B cell (primary cell): Measurements from ENCODE around the gene DYNC1I1. TPM values are rescaled to one million over a fixed set of nuclear protein-coding genes. Genes with fewer than 3 reads are reported as not detected.

ENCODE experiments used
- ATAC-seq: fragments of 200-7000 bp; cut with Tn5 transposase; one replicate; pipeline ENCODE4 v1.10.0; 2021; ENCODE audit warnings: low read depth, mild to moderate bottlenecking, moderate number of reproducible peaks, moderate library complexity
- CTCF ChIA-PET: fragments of 350-600 bp; sonication (Branson Sonifier 250); formaldehyde crosslinking; loops from one replicate; lab custom pipeline; 2021; ENCODE audit warnings: antibody characterized with exemption, inconsistent platforms; lab: Charles Lee
- POLR2A ChIA-PET: fragments of 350-600 bp; sonication (Branson Sonifier 250); formaldehyde crosslinking; loops from one replicate; lab custom pipeline; 2021; ENCODE audit warnings: antibody characterized with exemption; lab: Charles Lee
- DNase-seq: peaks from one replicate; pipeline ENCODE4 v3.0.0; 2013
- H2AFZ ChIP-seq: 2 replicates; pipeline ENCODE4 v1.6.1; 2012; ENCODE audit warnings: mild to moderate bottlenecking, low read depth, low read length; ENCODE audit not compliant: insufficient read depth, poor library complexity, severe bottlenecking
- H3K27ac ChIP-seq, 2 donors: 1 replicate in 1 of 2; 2 replicates in 1 of 2; pipeline ENCODE4 v1.5.1; 2012 to 2013; ENCODE audit warnings: low read length in 2 of 2, mild to moderate bottlenecking in 2 of 2, moderate library complexity in 1 of 2
- H3K27me3 ChIP-seq, 4 experiments: fragments of 200-600 bp in 1 of 4; sonication (generic) in 1 of 4; replicated peaks in 1 of 4; 1 replicate in 2 of 4; 2 replicates in 2 of 4; pipeline versions ENCODE4 v1.6.1 to v1.7.0; 2013 to 2016; ENCODE audit warnings: low read length in 3 of 4, mild to moderate bottlenecking in 2 of 4, mixed read lengths in 1 of 4, moderate library complexity in 1 of 4; ENCODE audit not compliant: insufficient read depth in 4 of 4, control insufficient read depth in 3 of 4; ENCODE audit errors: control extremely low read depth in 1 of 4
- H3K36me3 ChIP-seq, 2 experiments: replicated peaks in 1 of 2; 1 replicate in 1 of 2; 2 replicates in 1 of 2; pipeline versions ENCODE4 v1.6.1 to v1.7.1; 2013; ENCODE audit warnings: low read length in 1 of 2; ENCODE audit not compliant: insufficient read depth in 2 of 2, control insufficient read depth in 1 of 2; ENCODE audit errors: control extremely low read depth in 1 of 2, extremely low read depth in 1 of 2
- H3K4me1 ChIP-seq, 2 donors: fragments of 200-600 bp in 1 of 2; sonication (generic) in 1 of 2; 1 replicate in 1 of 2; 2 replicates in 1 of 2; pipeline versions ENCODE4 v1.5.1 to v1.6.1; 2013 to 2017; ENCODE audit warnings: low read length in 2 of 2; ENCODE audit not compliant: control insufficient read depth in 2 of 2, insufficient read depth in 2 of 2
- H3K4me2 ChIP-seq: replicated peaks from 2 replicates; pipeline ENCODE3; 2012; ENCODE audit warnings: mild to moderate bottlenecking, low read depth, low read length; ENCODE audit not compliant: poor library complexity, severe bottlenecking
- H3K4me3 ChIP-seq, 5 experiments: fragments of 200-600 bp in 1 of 5; sonication (generic) in 1 of 5; 1 replicate in 3 of 5; 2 replicates in 2 of 5; pipeline versions ENCODE4 v1.5.1 to v1.7.0; 2011 to 2016; ENCODE audit warnings: low read length in 4 of 5, mild to moderate bottlenecking in 4 of 5, low read depth in 2 of 5, control low read depth in 1 of 5, moderate library complexity in 1 of 5; ENCODE audit not compliant: insufficient read depth in 1 of 5; ENCODE audit errors: control extremely low read depth in 1 of 5, extremely low read depth in 1 of 5
- H3K79me2 ChIP-seq: fragments of 200-600 bp; sonication (generic); one replicate; pipeline ENCODE4 v1.6.0; 2016; ENCODE audit warnings: low read length; ENCODE audit not compliant: control insufficient read depth, insufficient read depth
- H3K9ac ChIP-seq: fragments of 200-600 bp; sonication (generic); 2 replicates; pipeline ENCODE4 v1.6.1; 2017; ENCODE audit warnings: mild to moderate bottlenecking, low read length, moderate library complexity
- H3K9me3 ChIP-seq, 3 donors: one replicate each; pipeline versions ENCODE4 v1.6.1 to v1.7.1; 2013; ENCODE audit warnings: low read length in 2 of 3; ENCODE audit not compliant: control insufficient read depth in 2 of 3, insufficient read depth in 1 of 3; ENCODE audit errors: control extremely low read depth in 1 of 3
- H4K20me1 ChIP-seq: 2 replicates; pipeline ENCODE4 v1.6.0; 2012; ENCODE audit warnings: mild to moderate bottlenecking, low read length; ENCODE audit not compliant: insufficient read depth, control insufficient read depth, poor library complexity, severe bottlenecking
- H3K27ac Mint-ChIP-seq: one replicate; pipeline ENCODE4 v1.8.0; 2021; ENCODE audit warnings: mixed read lengths
- H3K27me3 Mint-ChIP-seq: one replicate; pipeline ENCODE4 v1.8.0; 2021; ENCODE audit warnings: mixed read lengths
- H3K4me1 Mint-ChIP-seq: one replicate; pipeline ENCODE4 v1.8.0; 2021; ENCODE audit warnings: mixed read lengths
- H3K4me3 Mint-ChIP-seq: one replicate; pipeline ENCODE4 v1.8.0; 2021; ENCODE audit warnings: mixed read lengths
- H3K9me3 Mint-ChIP-seq: one replicate; pipeline ENCODE4 v1.8.0; 2022; ENCODE audit warnings: mixed read lengths; ENCODE audit not compliant: insufficient read depth
- CTCF ChIP-seq: fragments of 200-600 bp; IDR thresholded peaks from one replicate; pipeline ENCODE4 v1.8.0; 2022; ENCODE audit warnings: antibody characterized with exemption, mild to moderate bottlenecking
- EZH2 ChIP-seq: IDR thresholded peaks from 2 replicates; pipeline ENCODE4 v1.6.1; 2012; ENCODE audit warnings: borderline replicate concordance, low read depth, mild to moderate bottlenecking, moderate library complexity, low read length; ENCODE audit not compliant: insufficient read depth, poor library complexity, severe bottlenecking
- WGBS: methylation state at CpG from one replicate; pipeline ENCODE4 v1.1.5; 2013; ENCODE audit warnings: missing lambda C conversion rate; ENCODE audit not compliant: insufficient coverage; 5-methylcytosine and 5-hydroxymethylcytosine counted together
- intact Hi-C: fragments of 100-400 bp; cut with micrococcal nuclease; formaldehyde crosslinking; loops from one replicate; pipeline ENCODE4 v1.10.0; 2022
- polyA plus RNA-seq: library from polyadenylated mRNA; depleted of rRNA; stranded (reverse); fragments of >200 nt; gene quantifications from 2 replicates; pipeline ENCODE4 v1.2.3, GENCODE V29; 2012
- total RNA-seq, 2 donors: library from RNA; stranded (reverse); fragments of 120-200 nt in 1 of 2; gene quantifications; 1 replicate in 1 of 2; 2 replicates in 1 of 2; pipeline versions ENCODE4 v1.2.3 to v1.2.4, GENCODE V29; 2013 to 2022

DYNC1I1 gene
- total and polyA plus RNA-seq, 2 donors (not counting 1 experiment from before 2014, with no cell fraction given): not detected

GRCh38 chr7:95845007-95845406 is 72.7 kb downstream of the DYNC1I1 start:
- H4K20me1 ChIP-seq: no peaks in the 10 kb centered on the region
- TF ChIP-seq CTCF (no peak), EZH2 (no peak)
- ChIA-PET POLR2A (no interaction called here), CTCF (no interaction called here)
- no peaks in the 10 kb centered on the region for H3K79me2 ChIP-seq
- H3K9me3 Mint-ChIP-seq: no peaks in the 10 kb centered on the region
- no peaks in the 10 kb centered on the region for H3K4me1 Mint-ChIP-seq
- peaks cover 0 to 3% (median 0%) of the 10 kb centered on the region in 4 experiments for H3K27me3 ChIP-seq
- no peaks in the 10 kb centered on the region for H3K36me3 ChIP-seq
- H3K9me3 ChIP-seq: no peaks in the 10 kb centered on the region
- no peak overlapping the region for H3K4me2 ChIP-seq
- ATAC-seq: no peak
- intact Hi-C loops: no loop called here
- no peak overlapping the region for H3K4me3 Mint-ChIP-seq
- H3K27me3 Mint-ChIP-seq: no peaks in the 10 kb centered on the region
- H3K27ac ChIP-seq: no peak overlapping the region
- H3K4me3 ChIP-seq: no peak overlapping the region
- no peak overlapping the region for H3K9ac ChIP-seq
- H3K27ac Mint-ChIP-seq: no peak overlapping the region
- no peak for DNase-seq
- no peak overlapping the region for H2AFZ ChIP-seq
- no peaks in the 10 kb centered on the region for H3K4me1 ChIP-seq

GRCh38 chr7:95847061-95847460 is 74.7 kb downstream of the DYNC1I1 start:
- no peak overlapping the region for H3K27ac Mint-ChIP-seq
- Histone ChIP-seq H3K27me3 (no peaks in the 10 kb centered on the region), H3K4me1 (no peaks in the 10 kb centered on the region), H3K27ac (no peak overlapping the region), H3K79me2 (no peaks in the 10 kb centered on the region), H4K20me1 (no peaks in the 10 kb centered on the region), H3K9ac (no peak overlapping the region), H2AFZ (no peak overlapping the region), H3K4me3 (no peak overlapping the region), H3K9me3 (no peaks in the 10 kb centered on the region), H3K36me3 (no peaks in the 10 kb centered on the region), H3K4me2 (no peak overlapping the region)
- TF ChIP-seq CTCF (no peak), EZH2 (no peak)
- no peaks in the 10 kb centered on the region for H3K9me3 Mint-ChIP-seq
- 80% methylated on average over 3 of the region's 4 CpGs for WGBS
- ATAC-seq: no peak
- no peak for DNase-seq
- ChIA-PET POLR2A (no interaction called here), CTCF (no interaction called here)
- no peak overlapping the region for H3K4me3 Mint-ChIP-seq
- intact Hi-C loops: no loop called here
- H3K4me1 Mint-ChIP-seq: no peaks in the 10 kb centered on the region
- no peaks in the 10 kb centered on the region for H3K27me3 Mint-ChIP-seq
